ENCODE data around the gene RAPGEF3. TPM values are rescaled to one million over a fixed set of nuclear protein-coding genes. Genes with fewer than 3 reads are reported as not detected.
A peak's percentile ranks its signal among the peaks of the same experiment; 100 is the strongest.

The RAPGEF3 gene
- polyA plus RNA-seq, 1 experiment = 2.4 TPM

GRCh38 chr12:47705566-47706425 lies 52.9 kb downstream of the RAPGEF3 start, which contains the start of gene RPAP3:
TSS of gene RPAP3 (minus strand) at chr12:47706030. CDS start at chr12:47702840, 3,190 bp downstream.
- ChIA-PET POLR2A (interaction anchor here (0.6 to 0.9 kb wide), 2 partner anchors 108 to 451 kb away, joined by 3 to 6 read pairs; partner anchors contain the start of gene ASB8), CTCF (interaction anchor here (0.6 to 4.4 kb wide), 15 partner anchors 8 to 641 kb away, joined by 3 to 26 read pairs (median 4); partner anchors contain the start of gene SLC48A1)
- Histone ChIP-seq H3K4me3 (ENCODE audit: low read depth, low read length) (peak within 1 kb of the TSS; percentile 95), H3K27me3 (ENCODE audit: control insufficient read depth, insufficient read depth, low read length) (no peaks in the 10 kb centered on the region), H3K36me3 (ENCODE audit: control insufficient read depth, insufficient read depth, low read length) (no peaks in the 10 kb centered on the region)
- DNase-seq (ENCODE audit: low read depth) = peak; percentile 57
- peak; percentile 74 for TF ChIP-seq CTCF (IDR thresholded peaks at IDR 0.05; ENCODE audit: insufficient read depth, low read depth, low read length)

- no peak for DNase-seq (ENCODE audit: low read depth)
- POLR2A ChIA-PET = no interaction called here
Observed at GRCh38 chr12:47705229-47705565, 53.5 kb downstream of the RAPGEF3 start.

GRCh38 chr12:47704719-47705118 lies 54.0 kb downstream of the RAPGEF3 start:
- H3K4me3 ChIP-seq (ENCODE audit: low read depth, low read length) = peak overlapping the region; percentile 95
- DNase-seq (ENCODE audit: low read depth) = no peak
- CTCF ChIA-PET = interaction anchor here (0.8 to 4.4 kb wide), 3 partner anchors 9 to 134 kb away, joined by 3 to 26 read pairs (median 3); no protein-coding TSS in a partner anchor
- H3K36me3 ChIP-seq (ENCODE audit: control insufficient read depth, insufficient read depth, low read length) = 0 out of 2 replicates have a peak, but pooled peaks cover 1% of the 10 kb centered on the region
- no peaks in the 10 kb centered on the region for H3K27me3 ChIP-seq (ENCODE audit: control insufficient read depth, insufficient read depth, low read length)
- POLR2A ChIA-PET = interaction anchor here (0.6 kb wide), 1 partner anchor 1388 kb away, joined by 3 read pairs; no protein-coding TSS in a partner anchor
- TF ChIP-seq CTCF (IDR thresholded peaks at IDR 0.05; ENCODE audit: insufficient read depth, low read depth, low read length) = no peak

More at GRCh38 chr12:47705229-47705565, 53.5 kb downstream of the RAPGEF3 start:
- CTCF ChIA-PET = interaction anchor here (0.8 to 4.4 kb wide), 3 partner anchors 10 to 134 kb away, joined by 3 to 26 read pairs (median 3); no protein-coding TSS in a partner anchor
- Histone ChIP-seq H3K27me3 (ENCODE audit: control insufficient read depth, insufficient read depth, low read length) (no peaks in the 10 kb centered on the region), H3K36me3 (ENCODE audit: control insufficient read depth, insufficient read depth, low read length) (0 out of 2 replicates have a peak, but pooled peaks cover 1% of the 10 kb centered on the region), H3K4me3 (ENCODE audit: low read depth, low read length) (peak overlapping the region; percentile 95)
- no peak for TF ChIP-seq CTCF (IDR thresholded peaks at IDR 0.05; ENCODE audit: insufficient read depth, low read depth, low read length)

- Histone ChIP-seq H3K27me3 (ENCODE audit: control insufficient read depth, insufficient read depth, low read length) (no peaks in the 10 kb centered on the region), H3K4me3 (ENCODE audit: low read depth, low read length) (no peak overlapping the region), H3K36me3 (ENCODE audit: control insufficient read depth, insufficient read depth, low read length) (0 out of 2 replicates have a peak, but pooled peaks cover 1% of the 10 kb centered on the region)
- CTCF ChIA-PET = interaction anchor here (1.2 kb wide), 1 partner anchor 63 kb away, joined by 3 read pairs; no protein-coding TSS in a partner anchor
- TF ChIP-seq CTCF (IDR thresholded peaks at IDR 0.05; ENCODE audit: insufficient read depth, low read depth, low read length) = no peak
- DNase-seq (ENCODE audit: low read depth) = no peak
- POLR2A ChIA-PET = no interaction called here
Observed at GRCh38 chr12:47700263-47700662, 58.4 kb downstream of the RAPGEF3 start.

GRCh38 chr12:47698631-47699030 lies 60.0 kb downstream of the RAPGEF3 start:
- DNase-seq (ENCODE audit: low read depth) = no peak
- Histone ChIP-seq H3K4me3 (ENCODE audit: low read depth, low read length) (no peak overlapping the region), H3K36me3 (ENCODE audit: control insufficient read depth, insufficient read depth, low read length) (0 out of 2 replicates have a peak, but pooled peaks cover 1% of the 10 kb centered on the region), H3K27me3 (ENCODE audit: control insufficient read depth, insufficient read depth, low read length) (no peaks in the 10 kb centered on the region)
- TF ChIP-seq CTCF (IDR thresholded peaks at IDR 0.05; ENCODE audit: insufficient read depth, low read depth, low read length) = no peak
- ChIA-PET CTCF (interaction anchor here (2.0 kb wide), 1 partner anchor 12 kb away, joined by 10 read pairs; no protein-coding TSS in a partner anchor), POLR2A (interaction anchor here (0.6 kb wide), 1 partner anchor 8 kb away, joined by 5 read pairs; no protein-coding TSS in a partner anchor)
